ENCODE data around the gene GPR162. TPM values are rescaled to one million over a fixed set of nuclear protein-coding genes. Genes with fewer than 3 reads are reported as not detected.

Gene GPR162
- total and polyA plus RNA-seq, 10 donors, result 2.1 to 14.7 (median 4.9) TPM

GRCh38 chr12:6780573-6780972 lies 41.0 kb upstream of the GPR162 start:
- Histone ChIP-seq H3K9me3 (no peaks in the 10 kb centered on the region), H3K4me1 (peaks cover 3 to 40% (median 23%) of the 10 kb centered on the region in 6 donors), H3K36me3 (peaks cover 0 to 5% (median 0%) of the 10 kb centered on the region in 6 donors), H3K27me3 (replicated peaks in 1 of 7) (peaks cover 0 to 28% (median 0%) of the 10 kb centered on the region in 7 donors), H3K4me3 (no peak overlapping the region), H3K27ac (no peak overlapping the region)
- TF ChIP-seq CTCF (IDR thresholded peaks at IDR 0.05 in 8 of 11, conservative IDR thresholded peaks at IDR 0.05 in 3 of 11) (no peak), POLR2A (IDR thresholded peaks at IDR 0.05) (no peak), POLR2AphosphoS5 (IDR thresholded peaks at IDR 0.05) (no peak)
- intact Hi-C loops (cut with DNase I; ENCODE audit: low total_unique reads), result no loop called here
- 69 to 82% (median 77%) methylated on average over 6 of the region's 6 CpGs for WGBS, 5 donors
- DNase-seq, result no peak

GRCh38 chr12:6782119-6782518 lies 39.5 kb upstream of the GPR162 start:
- no peak for DNase-seq
- Histone ChIP-seq H3K4me1 (peaks cover 3 to 48% (median 30%) of the 10 kb centered on the region in 6 donors), H3K4me3 (no peak overlapping the region), H3K36me3 (peaks cover 0 to 3% (median 0%) of the 10 kb centered on the region in 6 donors), H3K27me3 (replicated peaks in 1 of 7) (peaks cover 0 to 15% (median 0%) of the 10 kb centered on the region in 7 donors), H3K9me3 (no peaks in the 10 kb centered on the region), H3K27ac (no peak overlapping the region)
- 73 to 89% (median 85%) methylated on average over 6 of the region's 6 CpGs for WGBS, 5 donors
- TF ChIP-seq POLR2A (IDR thresholded peaks at IDR 0.05), result no peak
- intact Hi-C loops (cut with DNase I; ENCODE audit: low total_unique reads), result no loop called here

- no peak overlapping the region for H3K27ac ChIP-seq
- H3K4me1 ChIP-seq, result peaks cover 3 to 48% (median 30%) of the 10 kb centered on the region in 6 donors
- peaks cover 0 to 6% (median 0%) of the 10 kb centered on the region in 7 donors for H3K27me3 ChIP-seq (replicated peaks in 1 of 7)
- no peak for DNase-seq
- H3K9me3 ChIP-seq, result no peaks in the 10 kb centered on the region
- no peak for TF ChIP-seq POLR2A (IDR thresholded peaks at IDR 0.05)
- TF ChIP-seq CTCF (IDR thresholded peaks at IDR 0.05 in 8 of 11, conservative IDR thresholded peaks at IDR 0.05 in 3 of 11), result no peak
- TF ChIP-seq POLR2AphosphoS5 (IDR thresholded peaks at IDR 0.05), result no peak
- no peaks in the 10 kb centered on the region for H3K36me3 ChIP-seq
- 50 to 73% (median 66%) methylated on average over 8 to 10 of the region's 10 CpGs for WGBS, 5 donors
- intact Hi-C loops (cut with DNase I; ENCODE audit: low total_unique reads), result no loop called here
- H3K4me3 ChIP-seq, result no peak overlapping the region
Measured at GRCh38 chr12:6782850-6783566, 38.6 kb upstream of the GPR162 start.

GRCh38 chr12:6783828-6784227 lies 37.8 kb upstream of the GPR162 start:
- TF ChIP-seq CTCF (IDR thresholded peaks at IDR 0.05 in 8 of 11, conservative IDR thresholded peaks at IDR 0.05 in 3 of 11) (no peak), POLR2A (IDR thresholded peaks at IDR 0.05) (no peak), POLR2AphosphoS5 (IDR thresholded peaks at IDR 0.05) (no peak)
- intact Hi-C loops (cut with DNase I; ENCODE audit: low total_unique reads), result no loop called here
- 86 to 90% (median 88%) methylated on average over 9 of the region's 9 CpGs for WGBS, 5 donors

More at GRCh38 chr12:6783828-6784227, 37.8 kb upstream of the GPR162 start:
- H3K9me3 ChIP-seq, result no peaks in the 10 kb centered on the region
- H3K27ac ChIP-seq, result no peak overlapping the region
- H3K27me3 ChIP-seq (replicated peaks in 1 of 7), result no peaks in the 10 kb centered on the region
- H3K4me1 ChIP-seq, result peaks cover 0 to 47% (median 24%) of the 10 kb centered on the region in 6 donors
- DNase-seq, result no peak
- no peaks in the 10 kb centered on the region for H3K36me3 ChIP-seq
- H3K4me3 ChIP-seq, result no peak overlapping the region
